HG02678 (cell line): Measurements from ENCODE around the gene MFAP1.

ENCODE experiments used
- ATAC-seq: cut with Tn5 transposase; IDR thresholded peaks from one replicate; pipeline ENCODE4 v1.9.1; 2021; ENCODE audit warnings: mild to moderate bottlenecking, moderate library complexity; ENCODE audit not compliant: unreplicated experiment

MFAP1 gene

DNA sequence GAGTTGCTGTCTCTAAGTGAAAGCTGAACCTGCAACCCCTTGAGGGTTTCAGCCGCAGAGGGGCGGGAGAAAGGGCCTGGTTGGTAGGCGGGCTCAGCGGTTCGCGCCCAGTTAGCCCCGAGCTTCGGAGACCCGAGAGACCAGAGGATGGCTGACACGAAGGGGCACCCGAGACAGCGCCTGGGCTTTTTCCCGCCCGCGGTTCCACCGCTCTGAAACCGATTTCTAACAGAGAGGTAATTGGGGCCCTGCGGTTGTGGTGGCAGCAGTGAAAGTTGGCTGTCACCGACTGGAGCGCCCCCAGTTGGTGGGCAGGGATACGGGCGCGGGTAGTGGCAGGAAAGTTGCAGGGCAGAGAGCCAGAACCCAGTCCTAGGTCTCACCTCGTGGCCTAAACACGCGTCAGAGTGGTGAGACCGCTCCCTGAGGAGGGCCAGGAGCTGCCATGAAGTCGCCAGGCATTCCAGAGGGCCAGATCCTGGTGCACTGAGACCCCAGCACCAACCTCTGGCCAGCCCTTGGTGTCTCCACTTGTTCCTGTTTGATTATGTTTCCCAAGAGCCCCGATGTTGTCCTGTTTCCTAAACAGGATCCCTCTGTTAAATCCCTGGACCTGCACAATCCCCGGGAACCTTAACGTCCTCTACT is 47.1 kb downstream of the MFAP1 start:
- peak; percentile 55 for ATAC-seq

DNA sequence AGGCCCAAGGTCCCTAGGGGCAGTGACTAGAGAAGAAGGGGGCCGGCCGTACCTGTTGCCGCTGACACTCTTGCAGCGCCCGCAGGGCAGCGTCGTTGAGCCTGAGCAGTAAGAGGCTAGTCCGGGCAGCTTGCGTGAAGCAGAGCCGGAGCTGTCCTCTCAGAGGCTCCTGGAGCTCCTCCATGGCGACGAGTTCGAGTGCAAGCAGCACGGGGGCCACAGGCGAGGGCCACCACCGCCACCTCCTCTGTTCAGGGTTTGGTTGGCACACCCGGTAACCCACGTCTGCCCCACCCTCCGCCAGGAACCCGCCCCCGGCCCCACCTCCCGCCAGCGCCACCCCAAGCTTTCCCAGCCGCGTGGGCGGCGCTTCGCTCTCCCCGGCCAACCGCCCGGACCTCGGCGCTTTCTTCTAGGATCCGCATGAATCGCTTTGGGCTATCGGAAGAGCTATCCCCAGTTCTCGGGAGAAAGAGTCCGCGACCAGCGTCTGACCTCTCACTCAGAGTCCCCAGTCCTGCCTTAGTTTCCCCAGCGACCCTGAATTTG is 47.7 kb downstream of the MFAP1 start, which contains the start of gene ELL3:
Gene ELL3 (minus strand): TSS at position 249 of the 549 bp plus-strand sequence. CDS start 65 bp downstream, at position 184.
- peak; percentile 37 for ATAC-seq

DNA sequence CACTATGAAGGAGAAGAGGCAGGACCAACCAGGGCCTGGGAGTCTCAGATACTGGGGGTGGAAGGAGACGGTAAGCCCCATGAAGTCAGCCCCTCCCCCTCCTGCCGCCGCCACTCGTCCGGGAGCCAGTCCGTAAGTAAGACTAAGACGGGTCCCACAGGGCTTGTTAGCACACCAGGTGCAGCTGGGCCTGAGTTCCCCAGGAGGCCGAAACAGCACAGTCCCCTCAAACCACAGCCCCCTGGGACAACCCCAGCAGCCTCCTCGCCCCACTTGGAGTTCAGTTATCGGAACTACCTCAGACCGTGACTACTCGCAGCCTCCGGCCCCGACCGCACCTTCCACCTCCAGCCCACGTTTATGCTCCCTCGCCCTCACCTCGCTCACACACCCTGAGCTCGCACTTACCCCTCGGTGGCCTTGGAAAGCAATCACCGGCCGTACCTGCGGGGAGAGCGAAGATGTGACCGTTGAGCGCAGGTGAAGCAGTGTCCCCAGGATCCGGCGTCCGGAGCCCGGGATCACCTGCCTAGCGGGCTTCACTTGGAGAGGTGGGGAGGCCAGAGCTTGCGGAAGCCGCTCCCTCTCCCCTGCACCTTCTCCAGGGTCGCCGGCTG is 48.3 kb downstream of the MFAP1 start:
- ATAC-seq: peak; percentile 73

DNA sequence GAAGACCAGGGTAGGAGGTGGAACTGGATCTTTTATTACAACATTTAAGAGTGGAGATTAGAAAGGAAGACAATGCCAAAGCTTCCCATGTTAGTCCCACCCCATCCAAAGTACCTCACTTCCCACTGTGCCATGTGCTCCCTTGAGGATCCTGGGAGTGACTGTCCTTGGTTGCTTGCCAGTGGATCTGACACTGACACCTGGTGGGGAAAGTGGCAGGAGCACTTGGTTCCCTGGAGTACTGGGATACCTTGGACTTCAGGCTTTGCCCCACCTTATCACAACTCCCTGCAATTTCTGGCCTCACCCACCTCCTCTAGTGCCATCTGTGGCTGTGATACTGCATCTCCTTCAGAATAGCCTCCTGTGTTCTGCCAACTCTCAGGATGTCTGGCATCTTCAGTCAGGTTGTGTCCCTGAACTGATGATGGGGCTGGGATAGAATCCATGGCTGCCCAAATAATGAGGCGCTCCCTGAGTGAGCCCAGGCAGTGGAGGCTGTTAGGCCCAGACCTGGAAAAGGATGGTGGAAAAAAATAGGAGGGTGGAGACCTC is 49.0 kb downstream of the MFAP1 start:
- ATAC-seq: no peak

DNA sequence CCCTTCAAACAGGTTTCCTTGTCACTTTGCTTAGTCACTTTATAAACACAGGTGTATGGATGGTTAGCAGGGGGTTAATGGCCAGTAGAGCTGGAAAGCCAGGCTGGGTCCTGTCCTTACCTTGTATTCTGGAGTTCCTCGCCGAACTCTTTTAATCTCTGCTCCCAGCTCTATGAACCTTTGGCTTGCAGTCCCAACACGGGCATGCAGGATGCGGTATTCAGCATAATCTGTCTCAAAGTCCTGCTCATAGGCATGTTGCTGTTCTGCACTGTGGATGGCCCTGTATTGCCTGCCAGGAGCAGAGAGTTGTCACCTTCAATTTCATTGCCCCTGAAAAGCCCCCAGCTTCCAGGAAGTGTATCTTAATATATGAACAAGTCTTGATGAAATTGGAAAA is 50.4 kb downstream of the MFAP1 start:
- ATAC-seq: no peak

DNA sequence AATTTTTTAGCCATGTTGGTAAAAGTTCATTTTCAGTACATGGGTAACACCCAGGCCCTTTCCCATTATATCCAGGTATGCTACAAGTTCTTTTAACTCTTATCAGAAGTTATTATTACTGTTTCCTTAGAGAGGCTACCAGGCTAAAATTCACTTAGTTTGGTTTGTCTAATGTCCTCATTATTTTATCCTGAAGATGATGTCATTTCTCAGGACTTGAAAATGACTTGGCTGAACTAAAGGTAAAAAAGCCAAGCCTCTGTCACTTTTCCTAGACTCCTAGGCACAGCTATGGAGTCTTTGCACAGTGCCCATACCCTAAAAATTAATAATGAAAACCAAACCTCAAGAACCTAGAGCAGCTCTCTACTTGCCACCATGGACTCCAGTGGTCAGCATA is 51.9 kb downstream of the MFAP1 start:
- ATAC-seq: no peak

DNA sequence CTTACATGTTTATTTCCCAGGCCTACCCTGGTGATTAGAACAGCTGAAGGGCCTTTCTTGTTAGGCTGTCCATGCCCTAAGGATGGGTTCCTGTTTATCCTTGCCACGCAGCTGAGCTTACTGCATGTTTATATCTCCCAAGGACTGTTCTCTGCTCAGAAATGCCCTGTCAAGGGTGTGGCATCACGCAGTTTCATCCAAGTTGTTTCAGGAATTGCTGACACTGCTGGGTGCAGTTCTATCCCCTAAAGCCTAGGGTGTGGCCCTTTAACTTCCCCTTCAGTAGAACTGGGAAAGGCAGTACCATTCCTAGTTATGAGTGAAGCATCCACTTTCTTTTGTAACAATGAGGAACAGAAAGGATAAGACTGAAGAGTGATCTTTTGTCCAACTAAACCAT is 52.7 kb downstream of the MFAP1 start:
- no peak for ATAC-seq

DNA sequence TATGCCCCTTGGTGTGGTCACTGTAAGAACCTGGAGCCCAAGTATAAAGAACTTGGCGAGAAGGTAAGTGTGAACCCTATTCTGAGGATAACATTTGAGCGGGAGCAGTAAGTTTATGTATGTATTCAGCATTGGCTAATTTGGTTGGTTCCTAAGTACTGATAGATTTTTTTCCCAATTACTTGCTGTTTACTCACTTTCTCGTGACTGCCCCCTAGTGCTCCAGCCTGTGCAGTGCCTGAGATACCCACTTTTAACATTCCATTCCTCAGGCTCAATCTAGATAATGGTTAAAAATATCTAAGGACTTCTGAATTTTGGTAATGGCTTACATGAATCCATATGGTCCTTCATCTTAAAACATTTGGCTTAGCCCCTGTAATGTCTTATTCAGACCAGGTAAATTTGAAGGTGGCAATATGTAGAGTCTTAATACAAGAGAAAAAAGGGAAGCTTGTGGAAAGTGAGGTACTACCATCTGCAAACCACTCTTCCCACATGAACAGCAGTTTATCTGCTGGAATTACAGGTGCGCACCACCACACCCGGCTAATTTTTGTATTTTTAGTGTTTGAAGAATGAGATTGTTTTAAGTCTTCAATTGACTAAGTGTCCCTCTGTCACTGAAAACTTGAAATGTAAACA is 54.8 kb downstream of the MFAP1 start:
- no peak for ATAC-seq

DNA sequence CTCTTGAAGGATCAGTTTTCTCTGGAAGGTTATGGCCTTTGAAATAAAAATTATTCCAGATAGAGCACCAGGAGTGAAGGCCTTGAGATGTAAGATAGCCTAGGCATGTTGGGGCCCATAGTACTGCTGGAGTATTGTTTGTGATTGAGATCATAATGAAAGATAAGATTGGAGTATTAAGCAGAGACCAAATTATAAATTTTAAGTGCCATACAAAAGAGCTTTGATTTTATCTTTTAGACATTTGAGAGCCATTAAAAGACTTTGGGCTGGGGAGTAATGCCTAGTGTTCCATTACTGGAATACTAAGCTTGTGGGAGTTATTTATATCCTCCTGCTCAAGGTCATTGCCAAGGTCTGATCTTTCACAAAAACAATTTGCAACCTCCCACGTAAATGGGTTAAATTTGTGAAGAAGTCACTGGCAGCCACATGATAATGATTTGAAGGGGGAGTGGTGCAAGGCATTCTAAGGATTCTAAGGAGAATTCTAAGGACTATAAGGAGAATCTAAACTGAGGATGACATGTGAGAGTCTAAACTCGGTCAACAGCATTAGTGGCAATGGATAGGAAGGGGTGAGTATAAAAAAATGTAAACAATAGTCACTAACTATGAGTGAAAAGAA is 60.6 kb downstream of the MFAP1 start:
- ATAC-seq: no peak

DNA sequence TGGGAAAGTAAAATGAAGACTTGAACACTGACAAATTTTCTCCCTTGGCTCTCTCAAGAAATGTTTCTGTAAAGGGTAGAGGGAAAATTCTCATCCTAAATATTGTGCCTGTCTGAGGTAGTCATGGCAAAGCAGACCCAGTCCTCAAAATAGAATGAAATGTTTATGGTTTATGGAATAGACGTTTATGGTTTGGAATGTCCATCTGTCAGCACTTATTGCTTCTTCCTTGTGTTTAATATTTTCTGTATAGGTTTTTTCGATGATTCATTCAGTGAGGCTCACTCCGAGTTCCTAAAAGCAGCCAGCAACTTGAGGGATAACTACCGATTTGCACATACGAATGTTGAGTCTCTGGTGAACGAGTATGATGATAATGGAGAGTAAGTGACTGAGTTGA is 61.7 kb downstream of the MFAP1 start:
- no peak for ATAC-seq
